B cell (primary cell): ENCODE measurements around the gene DUSP9.

ENCODE experiments used
- CTCF ChIP-seq: fragments of 200-600 bp; IDR thresholded peaks from one replicate; pipeline ENCODE4 v1.8.0; 2022; ENCODE audit warnings: antibody characterized with exemption, mild to moderate bottlenecking
- EZH2 ChIP-seq: IDR thresholded peaks from 2 replicates; pipeline ENCODE4 v1.6.1; 2012; ENCODE audit warnings: borderline replicate concordance, low read depth, mild to moderate bottlenecking, moderate library complexity, low read length; ENCODE audit not compliant: insufficient read depth, poor library complexity, severe bottlenecking

- TF ChIP-seq CTCF (no peak), EZH2 (no peak)
Measured at GRCh38 chrX:153697924-153698865, 51.2 kb downstream of the DUSP9 start.
